Fibroblast of skin of right biceps (primary cell): ENCODE results near the gene EMID1.
A peak's percentile ranks its signal among the peaks of the same experiment; 100 is the strongest.

Source experiments
- DNase-seq: peaks from one replicate; pipeline ENCODE4 v3.0.0-alpha.2; 2013

EMID1 gene

GRCh38 chr22:29298641-29299040 is 92.9 kb downstream of the EMID1 start:
- DNase-seq, result no peak

GRCh38 chr22:29299136-29299900 is 93.6 kb downstream of the EMID1 start:
- no peak for DNase-seq

DNA sequence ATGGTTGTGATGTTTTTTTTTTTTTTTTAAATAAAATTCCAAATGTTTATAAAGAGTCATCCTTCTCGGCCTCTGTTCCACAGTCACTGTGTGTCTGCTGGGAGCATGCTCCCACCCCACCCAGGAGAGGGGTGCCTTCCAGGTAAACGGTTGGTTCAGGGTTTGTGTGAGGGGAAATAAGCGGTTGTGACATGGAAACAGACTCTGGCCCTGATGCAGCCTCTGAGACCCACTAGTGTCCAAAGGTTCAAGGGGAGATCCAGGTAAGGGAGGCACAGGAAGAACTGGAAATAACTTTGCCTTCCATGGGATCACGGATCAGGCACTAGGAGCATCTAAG is 94.7 kb downstream of the EMID1 start:
- no peak for DNase-seq

DNA sequence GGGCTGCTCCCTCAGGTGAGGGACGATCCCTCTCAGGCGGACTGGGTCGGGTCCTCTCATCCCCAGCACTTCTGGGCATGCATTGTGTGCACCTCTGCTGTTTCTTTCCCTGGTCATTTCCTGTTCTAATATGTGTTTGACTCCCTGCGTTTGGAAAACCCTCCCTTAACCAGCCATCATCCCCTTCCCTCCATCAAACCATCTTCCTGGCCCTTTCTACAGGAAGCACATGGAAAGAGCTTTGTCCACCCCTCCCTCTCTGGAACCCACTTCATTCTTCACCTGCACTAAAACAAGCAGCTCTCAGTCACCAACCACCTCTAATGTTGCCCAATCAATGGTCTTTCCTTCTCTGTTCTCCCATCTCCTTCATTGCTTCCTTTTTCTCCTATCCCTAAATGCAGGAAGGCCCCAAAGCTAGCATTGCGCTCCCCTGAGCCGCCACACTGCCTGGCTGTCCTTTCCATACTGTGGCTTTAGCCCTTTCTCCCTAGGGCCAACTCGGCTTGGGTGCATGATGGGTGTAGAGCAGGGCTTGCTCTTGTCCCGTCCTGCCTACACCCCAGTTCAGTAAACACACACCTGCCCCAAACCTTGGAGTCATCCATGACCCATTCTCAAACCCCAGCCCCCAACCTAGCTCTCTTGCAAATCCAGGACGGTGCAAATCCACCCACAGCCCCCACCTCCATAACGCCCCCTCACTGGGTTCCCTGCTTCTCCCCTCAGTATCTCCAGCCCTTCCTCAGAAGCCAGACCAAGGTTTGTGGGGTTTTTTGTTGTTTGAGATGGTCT is 95.3 kb downstream of the EMID1 start:
- DNase-seq, result no peak

DNA sequence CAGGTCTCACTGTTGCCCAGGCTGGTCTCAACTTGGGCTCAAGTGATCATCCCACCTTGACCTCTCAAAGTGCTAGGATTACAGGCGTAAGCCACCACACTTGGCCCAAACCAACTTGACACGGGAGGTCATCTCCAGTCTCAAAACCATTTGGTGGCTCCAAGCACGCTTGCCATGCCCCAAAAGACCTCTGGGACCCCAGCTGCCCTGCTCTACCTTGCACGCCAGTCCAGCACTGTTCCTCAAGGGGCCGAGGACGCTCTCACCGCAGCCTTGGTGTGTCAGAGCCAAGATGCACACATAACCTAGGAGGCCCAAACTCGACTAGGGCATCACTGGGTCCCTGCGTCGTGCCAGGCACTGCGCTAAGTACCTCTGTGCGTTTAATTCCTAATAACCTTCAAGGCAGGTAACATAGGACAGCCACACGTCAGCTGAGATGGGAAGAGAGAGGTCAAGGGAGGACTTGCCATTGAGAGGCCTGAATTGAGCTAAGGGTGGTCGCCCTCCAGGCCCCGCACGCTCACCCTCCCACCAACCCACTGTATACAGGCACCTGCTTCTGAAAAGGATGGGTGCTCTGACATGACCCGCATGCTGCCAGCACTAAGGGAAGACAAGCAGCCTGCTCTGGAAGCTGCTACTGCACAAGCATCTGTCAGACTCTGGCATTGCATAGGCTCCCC is 96.2 kb downstream of the EMID1 start:
- no peak for DNase-seq

GRCh38 chr22:29302402-29302680 is 96.6 kb downstream of the EMID1 start:
- no peak for DNase-seq

- DNase-seq, result no peak
Observed at GRCh38 chr22:29302681-29303465, 97.2 kb downstream of the EMID1 start.

GRCh38 chr22:29305836-29306174 is 100.1 kb downstream of the EMID1 start:
- no peak for DNase-seq

GRCh38 chr22:29306175-29306834 is 100.6 kb downstream of the EMID1 start, which contains the start of gene GAS2L1:
Gene GAS2L1 (plus strand): TSS chr22:29306650. CDS start chr22:29308106, 1,456 bp downstream.
- peak; percentile 81 for DNase-seq

DNA sequence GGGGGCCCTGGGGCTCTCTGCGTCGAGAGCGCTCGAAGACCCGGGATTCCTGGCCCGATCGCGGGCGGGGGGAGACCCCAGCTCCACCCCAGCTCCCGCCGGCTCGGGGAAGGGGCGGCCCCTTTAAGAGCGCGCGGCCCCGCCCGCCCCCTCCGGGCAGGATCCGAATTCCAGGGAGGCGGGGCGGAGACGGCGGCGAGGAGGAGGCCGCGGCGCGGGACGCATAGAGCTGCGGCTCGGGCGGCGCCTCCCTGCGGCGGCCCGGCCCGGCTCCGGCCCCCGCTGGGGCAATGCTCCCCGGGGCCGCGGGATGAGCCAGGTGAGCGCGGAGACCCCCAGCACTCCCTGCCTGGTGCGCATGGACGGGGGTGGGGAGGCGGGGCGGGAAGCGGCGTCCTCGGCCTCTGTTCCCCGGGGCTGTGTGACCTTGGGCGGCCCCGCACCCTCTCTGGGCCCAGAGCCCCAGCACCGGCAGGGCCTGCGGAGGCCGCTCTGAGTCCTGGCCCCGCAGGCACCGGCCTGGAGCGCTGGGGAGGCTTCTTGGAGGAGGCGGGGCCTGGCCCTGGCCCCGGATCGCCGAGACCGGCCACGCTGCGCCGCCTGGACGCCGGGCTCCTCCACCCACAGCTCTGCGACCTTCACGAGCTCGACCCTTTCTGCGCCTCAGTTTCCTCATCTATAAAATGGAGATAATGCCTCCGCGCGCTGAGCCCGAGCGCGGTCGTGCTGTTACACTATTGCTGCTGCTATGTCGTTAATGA is 101.3 kb downstream of the EMID1 start:
- peak; percentile 83 for DNase-seq

DNA sequence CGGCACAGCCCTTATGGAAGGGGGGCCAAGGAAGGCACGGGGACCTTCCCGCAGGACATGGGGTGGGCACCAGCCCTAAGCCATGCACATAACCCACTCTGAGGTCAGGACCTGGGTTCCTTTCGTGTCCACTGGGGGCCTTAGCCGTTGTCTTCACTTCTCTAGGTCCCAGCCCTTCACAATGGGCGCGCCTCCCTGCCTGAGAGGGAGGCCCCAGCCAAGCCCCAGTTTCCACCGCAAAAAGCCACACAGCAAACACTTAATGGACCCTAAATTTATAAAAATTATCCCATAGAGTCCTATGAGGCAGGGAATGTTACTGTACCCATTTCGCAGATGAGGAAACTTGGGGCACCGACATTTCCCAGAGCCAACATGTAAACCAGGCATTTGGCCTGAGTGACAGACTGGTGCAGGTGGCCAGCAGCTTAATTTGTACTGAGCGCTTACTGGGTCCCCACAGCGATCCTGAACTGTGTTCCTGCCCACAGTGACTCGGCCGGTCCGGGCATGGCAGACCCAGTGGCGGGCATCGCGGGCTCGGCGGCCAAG is 102.0 kb downstream of the EMID1 start:
- no peak for DNase-seq

GRCh38 chr22:29308148-29308790 is 102.6 kb downstream of the EMID1 start:
- DNase-seq, result no peak

GRCh38 chr22:29308791-29309262 is 103.1 kb downstream of the EMID1 start:
- DNase-seq, result peak; percentile 68
